ENCODE data around the gene ICA1. TPM values are rescaled to one million over a fixed set of nuclear protein-coding genes. Genes with fewer than 3 reads are reported as not detected.

Gene ICA1
- total RNA-seq, 1 donor: 5.1 TPM

GRCh38 chr7:8220376-8221100 is 41.4 kb downstream of the ICA1 start:
- Histone ChIP-seq H3K9me3 (ENCODE audit: low read depth, low read length) (no peaks in the 10 kb centered on the region), H3K27me3 (ENCODE audit: insufficient read depth, low read length) (peaks cover 1% of the 10 kb centered on the region), H3K4me1 (ENCODE audit: insufficient read depth, low read length) (no peaks in the 10 kb centered on the region), H3K4me3 (ENCODE audit: low read length) (no peak overlapping the region)

DNA sequence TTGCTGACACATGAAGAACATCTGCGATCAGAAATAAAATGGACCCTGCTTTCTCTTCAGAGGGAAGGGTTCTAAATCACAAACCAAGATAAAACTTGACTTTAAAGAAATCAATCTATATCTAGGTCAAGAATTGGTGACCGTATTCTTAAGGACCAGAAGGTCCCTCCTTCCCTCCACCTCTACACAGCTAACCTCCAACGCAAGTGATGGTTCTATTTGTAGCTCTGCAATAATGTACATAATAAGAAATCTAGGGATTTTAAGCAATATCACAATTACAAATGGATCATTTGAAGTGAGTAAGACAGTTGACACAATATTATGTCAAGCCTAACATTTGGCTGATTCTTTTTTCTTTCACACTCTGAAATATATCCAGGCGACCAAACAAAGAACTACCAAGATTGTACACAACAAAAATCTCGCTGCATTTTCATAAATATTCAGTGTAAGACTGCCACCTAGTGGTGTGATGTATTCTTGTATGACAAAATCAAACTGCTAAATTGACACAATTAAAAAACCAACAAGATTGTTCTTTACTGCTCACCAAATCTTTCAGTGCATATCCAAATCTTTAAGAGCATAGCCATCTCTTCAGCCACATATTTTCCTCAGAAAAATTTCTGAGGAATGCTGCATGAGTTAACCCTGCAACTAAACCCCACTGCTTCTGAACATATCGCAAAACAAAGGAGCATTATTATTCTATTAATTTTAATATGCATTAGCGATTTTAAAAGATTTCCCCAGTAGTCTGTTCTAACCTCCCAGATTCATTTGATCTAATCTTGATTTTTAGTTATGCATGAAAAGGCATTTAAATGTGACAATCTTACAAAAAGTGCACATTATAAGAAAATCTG is 44.5 kb downstream of the ICA1 start:
- H3K27me3 ChIP-seq (ENCODE audit: insufficient read depth, low read length): no peaks in the 10 kb centered on the region
- no peaks in the 10 kb centered on the region for H3K9me3 ChIP-seq (ENCODE audit: low read depth, low read length)
- H3K4me1 ChIP-seq (ENCODE audit: insufficient read depth, low read length): no peaks in the 10 kb centered on the region
- no peak overlapping the region for H3K4me3 ChIP-seq (ENCODE audit: low read length)

- no peaks in the 10 kb centered on the region for H3K4me1 ChIP-seq (ENCODE audit: insufficient read depth, low read length)
- no peak overlapping the region for H3K4me3 ChIP-seq (ENCODE audit: low read length)
- H3K27me3 ChIP-seq (ENCODE audit: insufficient read depth, low read length): no peaks in the 10 kb centered on the region
- no peaks in the 10 kb centered on the region for H3K9me3 ChIP-seq (ENCODE audit: low read depth, low read length)
Measured at GRCh38 chr7:8216334-8216690, 45.7 kb downstream of the ICA1 start.

GRCh38 chr7:8215648-8216333 is 46.2 kb downstream of the ICA1 start:
- Histone ChIP-seq H3K9me3 (ENCODE audit: low read depth, low read length) (no peaks in the 10 kb centered on the region), H3K4me1 (ENCODE audit: insufficient read depth, low read length) (no peaks in the 10 kb centered on the region), H3K27me3 (ENCODE audit: insufficient read depth, low read length) (no peaks in the 10 kb centered on the region), H3K4me3 (ENCODE audit: low read length) (no peak overlapping the region)

GRCh38 chr7:8214244-8214824 is 47.6 kb downstream of the ICA1 start:
- Histone ChIP-seq H3K4me3 (ENCODE audit: low read length) (no peak overlapping the region), H3K9me3 (ENCODE audit: low read depth, low read length) (no peaks in the 10 kb centered on the region), H3K27me3 (ENCODE audit: insufficient read depth, low read length) (no peaks in the 10 kb centered on the region), H3K4me1 (ENCODE audit: insufficient read depth, low read length) (no peaks in the 10 kb centered on the region)

- Histone ChIP-seq H3K27me3 (ENCODE audit: insufficient read depth, low read length) (no peaks in the 10 kb centered on the region), H3K4me1 (ENCODE audit: insufficient read depth, low read length) (no peaks in the 10 kb centered on the region), H3K9me3 (ENCODE audit: low read depth, low read length) (no peaks in the 10 kb centered on the region), H3K4me3 (ENCODE audit: low read length) (no peak overlapping the region)
Measured at GRCh38 chr7:8213381-8213780, 48.6 kb downstream of the ICA1 start.

- H3K4me1 ChIP-seq (ENCODE audit: insufficient read depth, low read length): no peaks in the 10 kb centered on the region
- H3K9me3 ChIP-seq (ENCODE audit: low read depth, low read length): no peaks in the 10 kb centered on the region
- H3K27me3 ChIP-seq (ENCODE audit: insufficient read depth, low read length): no peaks in the 10 kb centered on the region
- H3K4me3 ChIP-seq (ENCODE audit: low read length): no peak overlapping the region
Measured at GRCh38 chr7:8212638-8213037, 49.3 kb downstream of the ICA1 start.

GRCh38 chr7:8211725-8212096 is 50.3 kb downstream of the ICA1 start:
- no peaks in the 10 kb centered on the region for H3K27me3 ChIP-seq (ENCODE audit: insufficient read depth, low read length)
- no peak overlapping the region for H3K4me3 ChIP-seq (ENCODE audit: low read length)
- no peaks in the 10 kb centered on the region for H3K4me1 ChIP-seq (ENCODE audit: insufficient read depth, low read length)
- H3K9me3 ChIP-seq (ENCODE audit: low read depth, low read length): no peaks in the 10 kb centered on the region

DNA sequence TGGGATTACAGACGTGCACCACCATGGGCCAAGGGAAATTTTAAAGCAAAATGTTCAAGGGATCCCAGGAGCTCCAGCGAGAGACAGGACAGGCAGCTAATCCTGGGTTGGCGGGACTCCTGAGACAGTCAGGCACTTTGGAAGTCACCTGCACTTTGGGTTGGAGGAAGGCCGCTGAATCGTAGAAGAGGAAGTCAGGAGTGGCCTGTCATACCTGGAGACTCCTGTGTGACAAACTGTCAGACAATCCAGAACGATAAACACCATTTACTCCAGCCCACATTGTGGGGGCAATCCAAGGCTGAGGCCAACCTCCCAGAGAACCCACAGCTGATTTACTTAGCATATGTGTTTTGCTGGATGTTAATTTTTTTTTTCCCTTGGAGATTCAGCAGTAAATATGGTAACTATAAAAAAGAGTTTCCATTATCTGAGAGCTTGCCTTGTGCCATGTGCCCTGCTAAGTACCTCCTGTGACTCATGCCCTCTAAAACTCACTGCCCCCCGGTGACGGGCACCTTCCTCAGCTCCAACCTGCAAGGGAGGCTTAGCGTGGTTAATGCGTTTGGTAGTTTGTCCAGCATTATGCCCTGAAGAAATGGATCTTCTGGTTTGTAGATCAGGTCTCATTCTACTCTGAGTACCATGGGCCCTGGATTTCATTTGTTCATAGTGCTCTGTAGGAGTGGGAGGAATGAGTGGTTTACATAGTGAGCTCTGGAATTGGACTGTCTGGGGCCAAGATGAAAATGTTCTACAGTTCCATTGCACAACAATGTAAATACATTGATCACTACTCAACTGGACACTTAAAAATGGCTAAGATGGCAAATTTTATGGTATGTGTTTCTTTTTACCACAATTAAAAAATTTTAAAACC is 50.9 kb downstream of the ICA1 start:
- Histone ChIP-seq H3K4me1 (ENCODE audit: insufficient read depth, low read length) (no peaks in the 10 kb centered on the region), H3K4me3 (ENCODE audit: low read length) (no peak overlapping the region), H3K27me3 (ENCODE audit: insufficient read depth, low read length) (no peaks in the 10 kb centered on the region), H3K9me3 (ENCODE audit: low read depth, low read length) (no peaks in the 10 kb centered on the region)

- H3K27me3 ChIP-seq (ENCODE audit: insufficient read depth, low read length): no peaks in the 10 kb centered on the region
- H3K4me3 ChIP-seq (ENCODE audit: low read length): no peak overlapping the region
- H3K4me1 ChIP-seq (ENCODE audit: insufficient read depth, low read length): no peaks in the 10 kb centered on the region
- no peaks in the 10 kb centered on the region for H3K9me3 ChIP-seq (ENCODE audit: low read depth, low read length)
Measured at GRCh38 chr7:8209353-8209752, 52.6 kb downstream of the ICA1 start.

GRCh38 chr7:8208816-8209215 is 53.2 kb downstream of the ICA1 start:
- Histone ChIP-seq H3K4me1 (ENCODE audit: insufficient read depth, low read length) (no peaks in the 10 kb centered on the region), H3K9me3 (ENCODE audit: low read depth, low read length) (no peaks in the 10 kb centered on the region), H3K4me3 (ENCODE audit: low read length) (no peak overlapping the region), H3K27me3 (ENCODE audit: insufficient read depth, low read length) (no peaks in the 10 kb centered on the region)

DNA sequence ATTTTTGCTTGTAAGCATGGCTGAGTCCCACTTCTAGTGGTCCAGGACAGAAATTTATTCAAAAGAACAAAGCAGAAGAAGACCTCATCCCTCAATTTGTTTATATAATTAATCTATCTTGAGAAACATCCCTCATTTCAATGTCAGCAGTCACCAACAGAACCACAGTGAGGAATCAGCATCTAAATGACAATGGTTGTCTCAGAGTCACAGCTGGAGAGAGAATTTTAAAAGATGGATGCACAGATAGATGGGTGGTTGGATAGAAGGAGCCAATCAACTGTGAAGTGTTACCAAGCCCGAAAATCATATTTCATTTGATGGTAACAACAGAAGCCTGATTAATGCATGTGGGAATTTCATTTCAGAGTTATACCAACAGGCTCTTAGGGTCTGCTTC is 55.0 kb downstream of the ICA1 start:
- Histone ChIP-seq H3K9me3 (ENCODE audit: low read depth, low read length) (no peaks in the 10 kb centered on the region), H3K4me3 (ENCODE audit: low read length) (no peak overlapping the region), H3K27me3 (ENCODE audit: insufficient read depth, low read length) (no peaks in the 10 kb centered on the region), H3K4me1 (ENCODE audit: insufficient read depth, low read length) (no peaks in the 10 kb centered on the region)

DNA sequence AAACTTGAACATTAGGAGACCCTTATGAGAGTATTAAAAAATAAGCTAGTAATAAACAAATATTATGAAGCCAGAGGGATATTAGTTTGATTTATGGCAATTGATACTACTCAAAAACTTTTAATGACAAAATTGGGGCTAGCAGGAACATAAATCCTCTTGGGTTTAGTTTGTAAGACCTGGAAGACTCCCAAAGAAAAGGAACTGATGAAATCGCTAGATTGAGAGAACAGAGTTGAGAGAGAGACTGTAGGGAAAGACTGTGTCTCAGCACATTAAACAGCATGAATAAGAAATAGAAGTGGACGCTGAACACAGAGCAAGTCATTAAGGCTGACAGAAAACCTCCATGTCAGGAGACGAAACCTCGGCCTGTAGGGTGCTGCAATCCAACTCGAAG is 56.4 kb downstream of the ICA1 start:
- no peaks in the 10 kb centered on the region for H3K9me3 ChIP-seq (ENCODE audit: low read depth, low read length)
- H3K4me1 ChIP-seq (ENCODE audit: insufficient read depth, low read length): no peaks in the 10 kb centered on the region
- no peaks in the 10 kb centered on the region for H3K27me3 ChIP-seq (ENCODE audit: insufficient read depth, low read length)
- H3K4me3 ChIP-seq (ENCODE audit: low read length): no peak overlapping the region

- no peaks in the 10 kb centered on the region for H3K9me3 ChIP-seq (ENCODE audit: low read depth, low read length)
- H3K27me3 ChIP-seq (ENCODE audit: insufficient read depth, low read length): no peaks in the 10 kb centered on the region
- no peak overlapping the region for H3K4me3 ChIP-seq (ENCODE audit: low read length)
- no peaks in the 10 kb centered on the region for H3K4me1 ChIP-seq (ENCODE audit: insufficient read depth, low read length)
Measured at GRCh38 chr7:8205031-8205387, 57.0 kb downstream of the ICA1 start.
